GM19455 (cell line): ENCODE measurements around the gene SLC12A7.

ENCODE experiments used
- ATAC-seq: cut with Tn5 transposase; IDR thresholded peaks from one replicate; pipeline ENCODE4 v1.9.1; 2021; ENCODE audit not compliant: unreplicated experiment

SLC12A7 gene

DNA sequence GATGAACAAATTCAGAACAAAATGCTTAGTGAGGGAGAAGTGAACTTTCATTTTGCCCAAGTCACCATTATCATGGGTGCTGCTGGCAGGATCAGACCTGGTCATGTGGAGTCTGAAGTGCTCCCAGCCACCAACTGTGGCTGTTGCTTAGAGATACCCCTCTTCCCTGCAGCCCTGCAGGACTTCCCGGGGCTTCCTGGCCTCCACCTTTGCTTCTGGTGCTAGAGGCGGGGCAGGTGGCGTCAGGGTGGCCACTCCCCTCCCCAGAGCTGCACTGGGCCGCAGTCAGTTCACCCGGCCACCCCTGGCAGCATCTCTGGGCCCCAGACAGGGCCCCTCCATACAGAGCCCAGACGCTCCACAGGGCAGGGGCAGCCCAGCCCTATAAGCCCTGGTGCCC, 30.0 kb upstream of the SLC12A7 start:
- ATAC-seq = no peak

DNA sequence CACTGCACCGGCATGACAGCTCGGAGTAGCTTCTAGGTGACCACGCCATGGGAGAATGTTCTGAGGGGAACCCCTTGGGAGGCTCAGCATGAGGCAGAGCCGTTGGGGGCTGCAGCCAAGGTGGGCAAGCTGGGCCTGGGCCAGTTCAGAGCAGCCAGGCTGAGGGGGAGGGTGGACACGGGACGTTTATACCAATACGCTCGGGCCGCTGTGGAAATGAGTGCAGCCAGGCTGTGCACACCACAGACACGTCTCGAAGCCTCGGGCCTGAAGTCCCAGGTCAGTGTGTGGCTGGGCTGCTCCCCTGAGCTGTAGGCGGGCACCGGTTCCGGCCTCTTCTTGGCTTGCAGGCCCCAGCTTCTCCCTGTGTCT, 28.9 kb upstream of the SLC12A7 start:
- ATAC-seq = no peak

DNA sequence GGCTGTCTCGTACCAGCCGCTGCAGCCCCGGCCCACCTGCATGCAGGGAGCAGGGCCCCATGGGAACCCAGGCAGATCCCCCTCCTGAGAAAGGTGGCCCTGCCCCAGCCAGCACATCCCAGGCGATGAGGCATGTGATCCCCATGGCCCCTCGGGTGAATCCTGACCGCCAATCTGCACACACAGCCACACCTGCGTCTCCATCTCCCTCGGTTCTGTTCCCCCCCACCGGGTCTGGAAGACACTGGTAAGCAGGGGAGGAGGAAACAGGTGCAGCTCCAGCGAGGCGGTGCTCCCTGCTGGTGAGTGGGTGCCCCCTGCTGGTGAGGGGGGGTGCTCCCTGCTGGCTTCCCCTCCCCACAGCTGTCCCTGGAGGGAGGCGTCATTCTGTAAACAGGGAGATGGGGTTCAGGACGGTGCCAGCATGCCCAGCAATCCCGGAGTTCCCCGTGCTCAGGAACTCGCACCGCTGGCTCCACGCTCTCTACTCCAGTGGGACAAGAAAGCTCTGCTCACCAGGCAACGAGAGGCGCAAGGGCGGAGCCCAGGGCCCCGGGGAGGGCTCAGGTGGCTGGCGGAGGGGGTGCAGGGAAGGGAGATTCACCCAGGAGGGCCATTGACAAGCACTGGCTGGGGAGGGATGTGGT, 28.4 kb upstream of the SLC12A7 start:
- ATAC-seq = no peak

GRCh38 chr5:1139331-1140170, 27.7 kb upstream of the SLC12A7 start:
- no peak for ATAC-seq

GRCh38 chr5:1138445-1139245, 26.8 kb upstream of the SLC12A7 start:
- no peak for ATAC-seq

DNA sequence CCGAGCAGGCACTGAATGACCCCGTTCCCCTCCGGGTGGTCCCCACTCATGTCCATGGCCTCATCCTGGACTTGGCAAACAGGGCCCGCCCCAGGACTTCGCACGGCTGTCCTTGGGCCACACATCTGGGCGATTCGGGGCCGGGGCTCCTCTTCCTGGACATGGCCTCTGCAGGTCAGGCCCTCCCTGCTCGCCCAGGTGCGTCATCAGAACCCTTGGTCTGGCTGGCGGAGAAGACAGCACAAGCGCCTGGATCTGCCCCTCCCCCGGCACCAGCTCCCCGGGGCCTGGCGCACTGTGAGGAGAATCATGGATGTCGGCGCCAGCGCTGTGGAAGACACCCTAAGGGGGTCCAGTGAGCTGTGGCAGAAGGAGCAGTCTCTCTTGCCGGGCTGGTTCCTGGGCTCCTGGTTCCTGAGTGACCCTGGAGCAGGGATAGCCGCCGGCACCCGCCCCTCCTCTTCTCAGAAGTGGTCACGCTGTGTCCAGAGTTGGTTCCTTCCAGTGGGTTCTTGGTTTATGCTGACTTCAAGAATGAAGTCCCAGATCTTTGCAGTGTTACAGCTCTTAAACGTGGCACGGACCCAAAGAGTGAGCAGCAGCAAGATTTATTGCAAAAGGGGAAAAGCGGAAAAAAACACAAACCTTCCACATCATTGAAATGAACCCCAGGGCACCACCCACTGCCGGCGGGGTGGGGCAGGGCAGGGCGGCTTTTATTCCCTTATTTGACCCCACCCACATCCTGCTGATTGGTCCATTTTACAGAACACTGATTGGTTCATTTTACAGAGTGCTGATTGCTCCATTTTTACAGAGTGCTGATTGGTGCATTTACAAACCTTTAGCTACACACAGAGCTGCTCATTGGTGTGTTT, 25.9 kb upstream of the SLC12A7 start:
- no peak for ATAC-seq

DNA sequence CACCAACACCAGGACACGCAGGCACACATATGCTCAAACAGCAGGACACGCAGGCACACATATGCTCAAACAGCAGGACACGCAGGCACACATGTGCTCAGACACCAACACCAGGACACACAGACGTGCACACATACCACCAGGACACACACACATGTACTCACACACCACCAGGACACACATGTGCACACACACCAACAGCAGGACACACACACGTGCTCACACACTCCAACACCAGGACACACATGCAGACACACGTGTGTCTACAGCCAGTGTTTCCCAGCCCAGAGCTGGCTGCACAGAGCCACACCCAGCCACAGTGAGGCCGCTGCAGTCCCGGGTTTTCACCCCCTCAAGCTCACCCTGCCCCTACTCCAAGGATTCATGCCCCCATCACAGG, 25.0 kb upstream of the SLC12A7 start:
- ATAC-seq = no peak

- no peak for ATAC-seq
These were observed 24.0 kb upstream of the SLC12A7 start for GRCh38 chr5:1135696-1136525.

- peak; percentile 68 for ATAC-seq
These were observed 22.6 kb upstream of the SLC12A7 start for GRCh38 chr5:1134478-1134877.

- no peak for ATAC-seq
These were observed 21.8 kb upstream of the SLC12A7 start for GRCh38 chr5:1133510-1134201.

GRCh38 chr5:1133108-1133507, 21.2 kb upstream of the SLC12A7 start:
- no peak for ATAC-seq

- no peak for ATAC-seq
These were observed 20.7 kb upstream of the SLC12A7 start for GRCh38 chr5:1132570-1132969.

DNA sequence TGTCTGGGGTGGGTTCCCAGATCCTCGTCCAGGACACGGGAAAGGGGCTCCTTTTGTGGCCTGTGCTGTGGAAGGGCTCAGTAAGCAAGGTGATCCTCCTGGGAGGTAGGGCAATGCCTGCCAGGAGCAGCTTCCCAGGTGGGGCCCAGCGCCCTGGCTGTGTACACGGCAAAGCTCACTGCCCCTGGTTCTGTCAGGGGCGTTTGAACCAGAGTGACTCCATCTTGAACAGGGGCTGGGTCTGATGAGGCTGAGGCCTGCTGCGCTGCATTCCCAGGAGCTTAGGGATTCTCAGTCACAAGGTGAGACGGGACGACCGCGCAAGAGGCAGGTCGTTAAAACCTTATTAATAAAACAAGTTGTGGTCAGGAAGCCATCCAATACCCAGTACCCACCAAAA, 19.9 kb upstream of the SLC12A7 start:
- no peak for ATAC-seq

- no peak for ATAC-seq
These were observed 19.3 kb upstream of the SLC12A7 start for GRCh38 chr5:1131191-1131621.

GRCh38 chr5:1130218-1130946, 18.5 kb upstream of the SLC12A7 start:
- ATAC-seq = no peak

GRCh38 chr5:1129711-1130055, 17.8 kb upstream of the SLC12A7 start:
- ATAC-seq = no peak

DNA sequence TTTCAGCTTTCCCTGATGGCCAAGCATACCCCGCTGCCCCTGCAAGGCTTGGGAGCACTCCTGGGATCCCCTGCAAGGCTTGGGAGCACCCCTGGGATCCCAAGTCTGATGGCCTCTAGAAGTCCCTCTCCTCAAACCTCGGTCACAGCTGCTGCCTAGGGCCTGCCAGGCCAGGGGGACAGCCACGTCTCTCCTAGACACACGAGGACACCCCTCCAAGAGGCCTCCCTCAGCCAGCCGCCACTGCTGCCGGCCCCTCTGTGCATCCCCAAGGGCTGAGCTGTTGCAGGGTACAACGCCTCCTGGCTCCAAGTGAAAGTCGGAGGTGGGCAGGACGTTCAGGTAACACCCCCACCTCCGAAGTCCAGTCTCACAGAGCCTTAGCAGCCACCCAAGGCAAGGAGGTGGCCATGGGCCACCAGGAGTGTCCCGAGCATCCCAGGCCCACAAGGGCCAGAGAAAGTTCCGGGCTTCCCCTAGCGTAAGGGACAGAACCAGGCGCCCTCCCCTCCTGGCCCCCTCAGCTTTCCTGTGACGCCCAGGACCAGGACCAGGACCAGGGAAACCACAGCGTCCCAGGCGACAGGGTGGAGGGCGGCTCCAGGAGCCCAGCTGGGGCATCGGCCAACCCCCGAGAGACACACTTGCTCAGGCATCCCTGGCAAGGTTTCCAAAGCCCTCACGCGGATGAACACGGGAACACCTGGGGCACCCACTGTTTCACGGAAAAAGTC, 17.3 kb upstream of the SLC12A7 start:
- ATAC-seq = no peak
